H9 (cell line): ENCODE data around the gene PLCL1. TPM values are rescaled to one million over a fixed set of nuclear protein-coding genes. Genes with fewer than 3 reads are reported as not detected.

Source experiments
- DNase-seq: peaks from one replicate; pipeline ENCODE4 v3.0.0-alpha.2; 2017
- H2AFZ ChIP-seq: one replicate; pipeline ENCODE4 v1.6.1; 2013; ENCODE audit warnings: mild to moderate bottlenecking, low read length, control low read depth, moderate library complexity
- H2AK5ac ChIP-seq: 2 replicates; pipeline ENCODE4 v1.6.1; 2013; ENCODE audit warnings: low read length, control low read depth, mixed read lengths; ENCODE audit not compliant: insufficient read length
- H2BK120ac ChIP-seq: one replicate; pipeline ENCODE4 v1.6.1; 2013; ENCODE audit warnings: low read depth, mild to moderate bottlenecking, low read length, control low read depth, inconsistent platforms; ENCODE audit not compliant: poor library complexity, severe bottlenecking
- H2BK12ac ChIP-seq: 2 replicates; pipeline ENCODE4 v1.6.1; 2013; ENCODE audit warnings: low read length, control low read depth, mixed read lengths, low read depth; ENCODE audit not compliant: insufficient read length
- H2BK15ac ChIP-seq: 2 replicates; pipeline ENCODE4 v1.6.1; 2013; ENCODE audit warnings: low read depth, low read length, control low read depth
- H2BK20ac ChIP-seq: one replicate; pipeline ENCODE4 v1.6.1; 2013; ENCODE audit warnings: low read depth, mild to moderate bottlenecking, low read length, control low read depth, inconsistent platforms; ENCODE audit not compliant: poor library complexity, severe bottlenecking
- H2BK5ac ChIP-seq: 2 replicates; pipeline ENCODE4 v1.6.1; 2013; ENCODE audit warnings: low read length, control low read depth, mixed read lengths; ENCODE audit not compliant: insufficient read length
- H3K14ac ChIP-seq: 2 replicates; pipeline ENCODE4 v1.6.1; 2013; ENCODE audit warnings: low read length, control low read depth; ENCODE audit not compliant: insufficient read depth
- H3K18ac ChIP-seq: 2 replicates; pipeline ENCODE4 v1.6.1; 2013; ENCODE audit warnings: low read depth, mild to moderate bottlenecking, mixed read lengths, low read length, control low read depth; ENCODE audit not compliant: insufficient read length
- H3K23ac ChIP-seq: 2 replicates; pipeline ENCODE4 v1.6.1; 2013; ENCODE audit warnings: low read length, control low read depth, mixed read lengths, low read depth; ENCODE audit not compliant: insufficient read length
- H3K23me2 ChIP-seq: 2 replicates; pipeline ENCODE4 v1.6.1; 2013; ENCODE audit warnings: low read depth, mild to moderate bottlenecking, mixed read lengths, low read length, control low read depth; ENCODE audit not compliant: insufficient read length, poor library complexity, severe bottlenecking
- H3K27ac ChIP-seq: 2 replicates; pipeline ENCODE4 v1.5.1; 2013; ENCODE audit warnings: low read length, control low read depth, mixed read lengths, low read depth; ENCODE audit not compliant: insufficient read length
- H3K27me3 ChIP-seq: 2 replicates; pipeline ENCODE4 v1.6.1; 2013; ENCODE audit warnings: low read length, control low read depth, inconsistent platforms; ENCODE audit not compliant: insufficient read depth
- H3K4ac ChIP-seq: 2 replicates; pipeline ENCODE4 v1.6.1; 2013; ENCODE audit warnings: low read depth, mild to moderate bottlenecking, control low read depth, inconsistent platforms, low read length, moderate library complexity
- H3K4me1 ChIP-seq: 2 replicates; pipeline ENCODE4 v1.6.1; 2013; ENCODE audit warnings: low read length, control low read depth, inconsistent platforms; ENCODE audit not compliant: insufficient read depth
- H3K4me2 ChIP-seq: 2 replicates; pipeline ENCODE4 v1.6.1; 2013; ENCODE audit warnings: low read length, control low read depth, mixed read lengths; ENCODE audit not compliant: insufficient read length, insufficient read depth
- H3K56ac ChIP-seq: 2 replicates; pipeline ENCODE4 v1.6.1; 2013; ENCODE audit warnings: low read depth, mild to moderate bottlenecking, mixed read lengths, low read length, control low read depth; ENCODE audit not compliant: insufficient read length
- H3K79me1 ChIP-seq: 2 replicates; pipeline ENCODE4 v1.6.1; 2013; ENCODE audit warnings: low read depth, mild to moderate bottlenecking, moderate library complexity, low read length, control low read depth, inconsistent platforms; ENCODE audit not compliant: insufficient read depth, poor library complexity, severe bottlenecking
- H3K79me2 ChIP-seq: 2 replicates; pipeline ENCODE4 v1.6.1; 2013; ENCODE audit warnings: low read length, control low read depth, inconsistent platforms; ENCODE audit not compliant: insufficient read depth
- H3K9ac ChIP-seq: 2 replicates; pipeline ENCODE4 v1.6.1; 2013; ENCODE audit warnings: low read length, control low read depth, mixed read lengths; ENCODE audit not compliant: insufficient read length; ENCODE audit errors: extremely low read depth
- H3K9me3 ChIP-seq: one replicate; pipeline ENCODE4 v1.6.1; 2013; ENCODE audit warnings: low read depth, low read length, inconsistent platforms; ENCODE audit not compliant: control insufficient read depth
- H3T11ph ChIP-seq: one replicate; pipeline ENCODE4 v1.6.1; 2013; ENCODE audit warnings: mild to moderate bottlenecking, low read length, control low read depth, inconsistent platforms
- H4K20me1 ChIP-seq: one replicate; pipeline ENCODE4 v1.6.1; 2013; ENCODE audit not compliant: control insufficient read depth, insufficient read length, insufficient read depth
- H4K5ac ChIP-seq: 2 replicates; pipeline ENCODE4 v1.6.1; 2013; ENCODE audit warnings: low read depth, mild to moderate bottlenecking, mixed read lengths, low read length, control low read depth; ENCODE audit not compliant: insufficient read length
- H4K8ac ChIP-seq: replicated peaks from 2 replicates; pipeline ENCODE4 v1.6.1; 2013; ENCODE audit warnings: low read length, control low read depth, mixed read lengths, low read depth; ENCODE audit not compliant: insufficient read length
- H4K91ac ChIP-seq: 2 replicates; pipeline ENCODE4 v1.6.1; 2013; ENCODE audit warnings: low read depth, mild to moderate bottlenecking, moderate library complexity, mixed read lengths, low read length, control low read depth; ENCODE audit not compliant: insufficient read length
- H3K27ac Mint-ChIP-seq, 3 experiments: 2 replicates in 2 of 3; 3 replicates in 1 of 3; pipeline ENCODE4 v1.8.0; 2020 to 2021; ENCODE audit warnings: mixed read lengths in 3 of 3, mild to moderate bottlenecking in 1 of 3, moderate library complexity in 1 of 3
- H3K27me3 Mint-ChIP-seq: 2 replicates; pipeline ENCODE4 v1.8.0; 2021; ENCODE audit warnings: low read depth, mild to moderate bottlenecking, moderate library complexity, mixed read lengths
- H3K36me3 Mint-ChIP-seq, 3 experiments: 2 replicates in 2 of 3; 3 replicates in 1 of 3; pipeline ENCODE4 v1.8.0; 2020 to 2021; ENCODE audit warnings: low read depth in 3 of 3, mixed read lengths in 3 of 3; ENCODE audit not compliant: insufficient read depth in 1 of 3
- H3K4me1 Mint-ChIP-seq, 2 experiments: 2 replicates each; pipeline ENCODE4 v1.8.0; 2020; ENCODE audit warnings: mixed read lengths in 2 of 2
- H3K4me3 Mint-ChIP-seq, 2 experiments: 2 replicates in 1 of 2; 3 replicates in 1 of 2; pipeline ENCODE4 v1.8.0; 2020 to 2021; ENCODE audit warnings: mild to moderate bottlenecking in 2 of 2, mixed read lengths in 2 of 2, moderate library complexity in 1 of 2
- H3K9me3 Mint-ChIP-seq, 2 experiments: 2 replicates in 1 of 2; 3 replicates in 1 of 2; pipeline ENCODE4 v1.8.0; 2020; ENCODE audit warnings: mild to moderate bottlenecking in 2 of 2, mixed read lengths in 2 of 2, moderate library complexity in 1 of 2
- WGBS: extraction: QIAGEN DNeasy Blood & Tissue Kit; methylation state at CpG from one replicate; pipeline ENCODE4 v1.1.7; 2013; ENCODE audit warnings: missing lambda C conversion rate, low lambda C conversion rate, mixed read lengths; ENCODE audit not compliant: insufficient read length; ENCODE audit errors: extremely low coverage; 5-methylcytosine and 5-hydroxymethylcytosine counted together
- total RNA-seq: library from RNA; stranded (reverse); gene quantifications from 2 replicates; pipeline ENCODE4 v1.2.1, GENCODE V29; 2021
- TF ChIP-seq, protein P1 (sequence below): fragments of 200-600 bp; sonication (generic); conservative IDR thresholded peaks from 3 replicates; pipeline ENCODE4 v1.8.0; 2021; ENCODE audit warnings: antibody characterized with exemption, mild to moderate bottlenecking

PLCL1 gene
- total RNA-seq, 1 experiment from 2014 or later, result 0.04 TPM

DNA sequence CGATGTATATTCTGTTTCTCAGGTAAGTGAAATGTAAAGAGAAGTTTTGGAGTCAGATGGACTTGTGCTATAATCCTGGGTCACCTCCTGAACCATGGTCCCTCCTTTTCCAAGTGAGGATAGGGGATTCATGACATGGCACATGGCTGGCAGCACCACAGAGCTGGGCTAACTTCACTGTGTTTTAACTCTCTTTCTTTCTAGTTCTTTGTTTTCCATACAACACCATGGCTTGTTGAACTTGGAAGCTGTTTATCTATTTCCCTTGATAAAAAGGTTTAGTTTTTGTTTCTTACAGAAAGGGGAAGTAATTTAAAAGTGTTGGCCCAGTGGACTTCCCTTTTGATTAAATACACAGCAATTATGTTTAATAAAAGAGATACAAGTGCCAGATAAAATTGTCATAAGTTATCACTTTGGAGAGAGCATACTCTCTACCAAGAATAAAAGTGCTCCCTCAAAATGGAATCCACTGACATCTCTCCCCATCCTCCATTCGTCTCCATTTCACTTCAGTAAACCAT is 90.4 kb downstream of the PLCL1 start:
- Histone ChIP-seq H2AFZ (no peak overlapping the region), H3K18ac (no peak overlapping the region), H2BK120ac (no peak overlapping the region), H2BK15ac (no peak overlapping the region), H3K9ac (no peak overlapping the region), H3K4me2 (no peak overlapping the region), H2BK20ac (no peak overlapping the region), H3K9me3 (no peaks in the 10 kb centered on the region), H4K91ac (no peak overlapping the region), H3K27me3 (no peaks in the 10 kb centered on the region), H3T11ph (no peak overlapping the region), H3K27ac (no peak overlapping the region), H4K5ac (no peak overlapping the region), H3K4ac (no peak overlapping the region), H4K8ac (no peak overlapping the region), H3K4me1 (0 out of 2 replicates have a peak, but pooled peaks cover 3% of the 10 kb centered on the region), H2AK5ac (no peak overlapping the region), H2BK5ac (no peak overlapping the region), H3K79me1 (no peaks in the 10 kb centered on the region), H3K14ac (no peak overlapping the region), H2BK12ac (no peak overlapping the region), H3K56ac (no peak overlapping the region), H3K79me2 (no peaks in the 10 kb centered on the region), H3K23me2 (no peaks in the 10 kb centered on the region), H4K20me1 (no peaks in the 10 kb centered on the region), H3K23ac (no peak overlapping the region)
- WGBS, result no CpG with 5 or more reads among the region's 2 CpGs
- no peaks in the 10 kb centered on the region for H3K9me3 Mint-ChIP-seq
- H3K27me3 Mint-ChIP-seq, result peaks cover 2% of the 10 kb centered on the region; the same call in 1 of the 2 replicates
- H3K27ac Mint-ChIP-seq, result no peak overlapping the region
- no peaks in the 10 kb centered on the region for H3K36me3 Mint-ChIP-seq
- TF ChIP-seq, protein P1, sequence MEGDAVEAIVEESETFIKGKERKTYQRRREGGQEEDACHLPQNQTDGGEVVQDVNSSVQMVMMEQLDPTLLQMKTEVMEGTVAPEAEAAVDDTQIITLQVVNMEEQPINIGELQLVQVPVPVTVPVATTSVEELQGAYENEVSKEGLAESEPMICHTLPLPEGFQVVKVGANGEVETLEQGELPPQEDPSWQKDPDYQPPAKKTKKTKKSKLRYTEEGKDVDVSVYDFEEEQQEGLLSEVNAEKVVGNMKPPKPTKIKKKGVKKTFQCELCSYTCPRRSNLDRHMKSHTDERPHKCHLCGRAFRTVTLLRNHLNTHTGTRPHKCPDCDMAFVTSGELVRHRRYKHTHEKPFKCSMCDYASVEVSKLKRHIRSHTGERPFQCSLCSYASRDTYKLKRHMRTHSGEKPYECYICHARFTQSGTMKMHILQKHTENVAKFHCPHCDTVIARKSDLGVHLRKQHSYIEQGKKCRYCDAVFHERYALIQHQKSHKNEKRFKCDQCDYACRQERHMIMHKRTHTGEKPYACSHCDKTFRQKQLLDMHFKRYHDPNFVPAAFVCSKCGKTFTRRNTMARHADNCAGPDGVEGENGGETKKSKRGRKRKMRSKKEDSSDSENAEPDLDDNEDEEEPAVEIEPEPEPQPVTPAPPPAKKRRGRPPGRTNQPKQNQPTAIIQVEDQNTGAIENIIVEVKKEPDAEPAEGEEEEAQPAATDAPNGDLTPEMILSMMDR, result no peak
- peaks cover 4 to 5% of the 10 kb centered on the region in 2 experiments for H3K4me1 Mint-ChIP-seq
- no peak for DNase-seq
- no peak overlapping the region for H3K4me3 Mint-ChIP-seq
